Measurements from ENCODE around the gene CNTNAP5.

DNA sequence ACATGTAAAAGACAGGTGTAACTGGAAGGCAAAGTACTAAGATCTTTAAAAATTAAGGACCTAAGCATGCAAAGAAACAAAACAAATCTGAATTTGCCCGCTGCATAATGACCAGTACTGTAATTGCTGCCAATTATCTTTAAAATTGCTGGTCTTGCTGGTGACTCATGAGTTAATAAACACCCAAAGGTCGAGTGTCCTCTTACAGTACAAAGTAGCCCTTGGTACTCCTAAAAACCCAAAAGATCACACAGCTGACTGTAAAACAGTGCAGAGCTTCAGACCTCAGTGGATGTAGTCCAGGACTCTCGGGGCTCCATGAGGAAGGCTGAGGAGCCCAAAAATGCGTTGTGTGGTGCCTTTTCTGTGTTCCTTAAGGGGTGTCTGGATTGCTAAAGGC lies 308.7 kb downstream of the CNTNAP5 start:
- TF ChIP-seq EZH2 (IDR thresholded peaks at IDR 0.05; ENCODE audit: borderline replicate concordance, low read depth, low read length, poor library complexity, severe bottlenecking): no peak
- TF ChIP-seq, protein P1, sequence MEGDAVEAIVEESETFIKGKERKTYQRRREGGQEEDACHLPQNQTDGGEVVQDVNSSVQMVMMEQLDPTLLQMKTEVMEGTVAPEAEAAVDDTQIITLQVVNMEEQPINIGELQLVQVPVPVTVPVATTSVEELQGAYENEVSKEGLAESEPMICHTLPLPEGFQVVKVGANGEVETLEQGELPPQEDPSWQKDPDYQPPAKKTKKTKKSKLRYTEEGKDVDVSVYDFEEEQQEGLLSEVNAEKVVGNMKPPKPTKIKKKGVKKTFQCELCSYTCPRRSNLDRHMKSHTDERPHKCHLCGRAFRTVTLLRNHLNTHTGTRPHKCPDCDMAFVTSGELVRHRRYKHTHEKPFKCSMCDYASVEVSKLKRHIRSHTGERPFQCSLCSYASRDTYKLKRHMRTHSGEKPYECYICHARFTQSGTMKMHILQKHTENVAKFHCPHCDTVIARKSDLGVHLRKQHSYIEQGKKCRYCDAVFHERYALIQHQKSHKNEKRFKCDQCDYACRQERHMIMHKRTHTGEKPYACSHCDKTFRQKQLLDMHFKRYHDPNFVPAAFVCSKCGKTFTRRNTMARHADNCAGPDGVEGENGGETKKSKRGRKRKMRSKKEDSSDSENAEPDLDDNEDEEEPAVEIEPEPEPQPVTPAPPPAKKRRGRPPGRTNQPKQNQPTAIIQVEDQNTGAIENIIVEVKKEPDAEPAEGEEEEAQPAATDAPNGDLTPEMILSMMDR (conservative IDR thresholded peaks at IDR 0.05; ENCODE audit: low read depth, low read length): no peak
